HUES64 (cell line): ENCODE results near the gene TFAP2B.

ENCODE experiments used
- H3K27ac ChIP-seq: 2 replicates; pipeline ENCODE4 v1.7.0; 2013; ENCODE audit warnings: low read depth, low read length, inconsistent platforms
- H3K27me3 ChIP-seq: 2 replicates; pipeline ENCODE4 v1.6.1; 2013; ENCODE audit warnings: mild to moderate bottlenecking, low read length; ENCODE audit not compliant: insufficient read depth
- H3K36me3 ChIP-seq: 2 replicates; pipeline ENCODE4 v1.6.1; 2013; ENCODE audit warnings: mild to moderate bottlenecking, low read length; ENCODE audit not compliant: insufficient read depth
- H3K4me1 ChIP-seq: 2 replicates; pipeline ENCODE4 v1.6.1; 2013; ENCODE audit warnings: mild to moderate bottlenecking, low read length, moderate library complexity; ENCODE audit not compliant: insufficient read depth
- H3K4me3 ChIP-seq: 2 replicates; pipeline ENCODE4 v1.5.1; 2013; ENCODE audit warnings: mild to moderate bottlenecking, low read length, moderate library complexity
- H3K9ac ChIP-seq: 2 replicates; pipeline ENCODE4 v1.6.1; 2013; ENCODE audit warnings: mild to moderate bottlenecking, low read depth, low read length
- H3K9me3 ChIP-seq: 2 replicates; pipeline ENCODE4 v1.6.1; 2013; ENCODE audit warnings: low read depth, low read length; ENCODE audit not compliant: insufficient read depth
- WGBS: fragments of 150-250, 120-280 bp; methylation state at CpG from one replicate; pipeline ENCODE4 v1.1.7; 2013; ENCODE audit warnings: missing lambda C conversion rate; 5-methylcytosine and 5-hydroxymethylcytosine counted together

Gene TFAP2B

DNA sequence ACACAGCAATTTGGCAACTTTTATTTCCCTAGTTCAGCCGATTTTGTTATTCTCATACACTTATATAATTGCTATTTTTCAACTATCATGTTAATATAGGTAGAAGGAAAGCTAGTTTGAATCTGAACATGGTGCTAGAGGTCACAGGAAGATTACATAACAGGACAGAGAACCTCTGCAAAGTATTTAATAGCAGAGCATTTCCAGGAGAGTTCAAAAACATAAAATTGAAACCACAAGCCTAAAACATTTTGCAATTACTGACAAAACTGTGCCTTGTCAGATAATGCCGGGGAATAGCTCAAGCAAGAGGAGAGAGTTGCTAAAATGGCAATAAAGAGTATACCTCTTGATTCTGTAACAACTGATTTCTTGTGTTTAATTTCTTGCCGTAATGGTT, 70.8 kb downstream of the TFAP2B start:
- Histone ChIP-seq H3K27me3 (no peaks in the 10 kb centered on the region), H3K27ac (no peak overlapping the region), H3K9ac (no peak overlapping the region), H3K9me3 (no peaks in the 10 kb centered on the region), H3K4me3 (no peak overlapping the region), H3K36me3 (no peaks in the 10 kb centered on the region), H3K4me1 (no peaks in the 10 kb centered on the region; the same call in none of the 2 replicates)
- 90% methylated on average over 3 of the region's 3 CpGs for WGBS

DNA sequence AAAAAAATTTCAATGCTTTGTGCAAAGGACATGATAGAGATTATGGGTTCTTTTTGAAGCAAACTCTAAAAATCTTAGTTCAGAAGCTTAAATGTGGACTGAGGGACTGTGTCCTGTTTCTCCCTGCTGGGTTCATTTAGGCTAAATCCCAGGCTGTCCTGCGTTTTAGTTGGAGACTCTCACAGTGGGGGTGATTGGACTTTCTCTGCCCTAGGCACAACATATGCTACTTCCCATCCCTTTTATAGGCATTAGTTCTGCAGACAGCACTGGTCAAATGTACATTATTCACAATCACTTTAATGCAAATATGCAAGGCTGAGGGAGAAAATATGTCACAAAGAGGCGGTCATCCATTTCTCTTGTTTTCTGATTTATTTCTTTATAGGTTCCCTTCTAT, 71.3 kb downstream of the TFAP2B start:
- Histone ChIP-seq H3K36me3 (no peaks in the 10 kb centered on the region), H3K4me3 (no peak overlapping the region), H3K9ac (no peak overlapping the region), H3K27me3 (no peaks in the 10 kb centered on the region), H3K27ac (no peak overlapping the region), H3K9me3 (no peaks in the 10 kb centered on the region; the same call in 1 of the 2 replicates), H3K4me1 (no peaks in the 10 kb centered on the region; the same call in none of the 2 replicates)
- 0% methylated on average over 1 of the region's 2 CpGs for WGBS

DNA sequence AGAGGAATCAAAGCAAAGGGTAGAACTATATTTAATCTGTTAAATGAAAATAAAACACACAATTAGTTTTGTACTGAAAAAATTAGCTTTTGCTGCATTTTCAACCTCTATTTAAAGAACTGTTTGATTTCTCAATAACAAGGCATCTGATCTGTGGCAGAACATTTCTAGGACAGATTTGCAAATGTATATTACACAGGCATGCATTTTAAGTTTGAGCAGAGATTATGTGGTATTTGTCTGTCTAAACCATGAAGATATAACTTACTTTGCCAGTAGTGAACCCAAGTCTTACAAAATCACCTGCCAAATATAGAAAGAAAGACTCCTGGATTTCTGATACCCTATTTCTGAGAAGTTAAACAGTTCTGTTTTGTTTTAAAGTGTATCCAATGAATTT, 71.9 kb downstream of the TFAP2B start:
- H3K9me3 ChIP-seq = no peaks in the 10 kb centered on the region; the same call in 1 of the 2 replicates
- no peaks in the 10 kb centered on the region for H3K27me3 ChIP-seq
- H3K4me1 ChIP-seq = no peaks in the 10 kb centered on the region; the same call in none of the 2 replicates
- H3K36me3 ChIP-seq = no peaks in the 10 kb centered on the region
- H3K4me3 ChIP-seq = no peak overlapping the region
- H3K27ac ChIP-seq = no peak overlapping the region
- H3K9ac ChIP-seq = no peak overlapping the region

DNA sequence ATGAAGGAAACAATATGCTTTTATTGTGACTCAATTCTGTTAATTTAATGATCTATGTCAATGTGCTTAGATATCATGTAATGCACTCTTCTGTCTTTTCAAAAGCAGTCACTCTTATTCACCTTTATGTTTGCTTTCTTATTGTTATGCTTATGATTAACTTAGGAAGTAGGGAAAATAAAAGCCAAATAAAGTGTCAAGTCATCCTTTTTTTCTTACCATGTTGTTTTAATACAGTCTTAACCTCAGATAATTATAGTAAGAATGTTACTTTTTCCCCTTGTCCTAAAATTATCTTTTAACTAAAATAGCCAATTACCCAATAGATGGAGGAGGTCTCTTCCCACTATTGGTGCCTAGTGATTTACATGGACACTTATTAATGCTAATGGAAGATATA, 72.6 kb downstream of the TFAP2B start:
- Histone ChIP-seq H3K36me3 (no peaks in the 10 kb centered on the region), H3K27me3 (no peaks in the 10 kb centered on the region), H3K4me3 (no peak overlapping the region), H3K9me3 (no peaks in the 10 kb centered on the region; the same call in 1 of the 2 replicates), H3K4me1 (no peaks in the 10 kb centered on the region; the same call in none of the 2 replicates), H3K27ac (no peak overlapping the region), H3K9ac (no peak overlapping the region)
